Ovary (tissue), 9 donors: ENCODE measurements around the gene TMPRSS7. TPM values are rescaled to one million over a fixed set of nuclear protein-coding genes. Genes with fewer than 3 reads are reported as not detected.

Experiments used
- DNase-seq, 5 donors: peaks; one replicate each; pipeline ENCODE4 v3.0.0-alpha.2; 2019 to 2020
- H3K27ac ChIP-seq, 2 donors: fragments of 200-600 bp; one replicate each; pipeline versions ENCODE4 v1.5.1 to v1.8.0; 2019 to 2022
- H3K27me3 ChIP-seq: fragments of 200-600 bp; one replicate; pipeline ENCODE4 v1.8.0; 2022
- H3K36me3 ChIP-seq: fragments of 200-600 bp; sonication (generic); one replicate; pipeline ENCODE4 v1.5.1; 2019
- H3K4me1 ChIP-seq: one replicate; pipeline ENCODE4 v1.8.1; 2013; ENCODE audit warnings: mild to moderate bottlenecking, moderate library complexity; ENCODE audit not compliant: insufficient read depth
- H3K4me3 ChIP-seq: fragments of 200-600 bp; sonication (generic); one replicate; pipeline ENCODE4 v1.5.1; 2017
- H3K9me3 ChIP-seq, 2 donors: fragments of 200-600 bp in 1 of 2; sonication (generic) in 1 of 2; one replicate each; pipeline versions ENCODE4 v1.5.1 to v1.8.1; 2013 to 2019; ENCODE audit warnings: mild to moderate bottlenecking in 1 of 2, moderate library complexity in 1 of 2
- CTCF ChIP-seq, 3 donors: fragments of 450-650 bp in 2 of 3; fragments of 200-600 bp in 1 of 3; IDR thresholded peaks; one replicate each; pipeline versions ENCODE4 v1.5.1 to v1.8.0; 2016 to 2022; ENCODE audit warnings: antibody characterized with exemption in 3 of 3, mild to moderate bottlenecking in 1 of 3
- EP300 ChIP-seq: sonication (generic); formaldehyde crosslinking; IDR thresholded peaks from one replicate; pipeline ENCODE4 v1.6.1; 2017; ENCODE audit warnings: antibody characterized with exemption
- POLR2A ChIP-seq: fragments of 450-650 bp; IDR thresholded peaks from one replicate; pipeline ENCODE4 v1.6.1; 2017; ENCODE audit warnings: antibody characterized with exemption, mild to moderate bottlenecking, moderate library complexity
- WGBS, 3 donors: extraction: QIAGEN DNeasy Blood & Tissue Kit in 1 of 3; methylation state at CpG; one replicate each; pipeline versions ENCODE4 v1.1.5 to v1.1.7; 2013 to 2017; 5-methylcytosine and 5-hydroxymethylcytosine counted together
- intact Hi-C, 4 donors: fragments of 100-400 bp; cut with DNase I; formaldehyde crosslinking; loops; one replicate each; pipeline versions ENCODE4 v1.11.0 to v1.15.1; 2022 to 2023
- polyA plus RNA-seq, 2 donors: library from polyadenylated mRNA; stranded (reverse); fragments of 200-250 nt in 1 of 2; fragments of 350-450 nt in 1 of 2; fragmentation: Illumina TruSeq in 1 of 2; extraction: RNeasy Lipid Tissue Mini Kit (QIAGEN cat#74804) in 1 of 2; gene quantifications; one replicate each; pipeline ENCODE4 v1.2.3, GENCODE V29; 2013 to 2014
- total RNA-seq, 7 donors: library from RNA; depleted of rRNA in 2 of 7; stranded (reverse); fragments of >200 nt in 2 of 7; fragmentation: NEBNext Ultra II Directional in 3 of 7; extraction: Animal tissue kit (Norgen Biotek cat#: 25700) in 3 of 7; gene quantifications; one replicate each; pipeline versions ENCODE4 v1.1.0 to v1.2.4, GENCODE V29; 2016 to 2023
- donor health status: DM: no; HTN: no; CAD: no; lungs with moderate emphysema.
- donor health status: DM: no; HTN: no; CAD: no.
- donor health status: Bipolar disorder and iron deficiency.
- donor health status: DM: yes; HTN: yes; CAD: no.
- donor health status: DM: no; HTN: no; CAD: no.
- donor health status: DM: yes; HTN: yes; CAD: no.

Gene TMPRSS7
- total and polyA plus RNA-seq, 9 donors, result 0.34 TPM; not detected in 8

DNA sequence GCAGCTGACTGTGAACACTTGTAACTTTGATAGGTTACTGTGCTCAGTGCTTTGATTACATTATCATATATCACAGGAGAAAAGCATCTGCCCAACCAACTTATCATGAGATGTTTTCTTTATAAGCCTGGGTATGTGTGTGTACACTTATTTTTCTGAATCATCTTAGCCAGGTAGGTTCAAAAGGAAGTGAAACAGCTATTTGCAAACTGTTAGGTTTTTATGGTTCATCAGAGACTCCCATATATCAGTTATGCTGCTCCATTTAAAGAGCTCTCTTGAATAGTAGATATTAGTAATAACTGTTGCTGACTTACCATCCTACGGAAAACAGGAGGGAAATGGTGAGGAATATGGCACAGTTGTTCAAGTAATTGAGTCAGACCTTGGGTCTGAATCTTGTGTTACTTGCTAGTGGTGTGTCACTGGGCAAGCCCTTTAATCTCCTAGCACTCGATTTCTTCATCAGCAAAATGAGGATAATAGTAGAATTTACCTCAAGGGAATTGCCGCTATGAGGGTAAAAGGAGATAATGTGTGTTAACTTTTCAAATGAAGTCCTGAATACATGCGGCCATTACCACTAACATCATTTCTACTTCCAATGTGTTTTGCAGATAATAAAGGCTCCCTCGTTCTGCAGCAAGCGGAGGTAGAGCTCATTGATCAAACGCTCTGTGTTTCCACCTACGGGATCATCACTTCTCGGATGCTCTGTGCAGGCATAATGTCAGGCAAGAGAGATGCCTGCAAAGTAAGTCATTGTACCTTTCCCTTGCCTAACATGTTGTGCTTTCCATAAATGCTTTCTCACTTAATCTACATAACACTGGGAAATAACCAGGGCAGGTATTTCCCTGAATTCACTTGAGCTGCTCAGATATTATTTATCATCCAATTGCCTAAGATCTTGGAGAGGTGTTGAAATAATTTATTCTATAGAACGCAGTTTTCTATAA, 43.9 kb downstream of the TMPRSS7 start:
- Histone ChIP-seq H3K36me3 (no peaks in the 10 kb centered on the region), H3K27ac (no peak overlapping the region), H3K4me1 (no peaks in the 10 kb centered on the region), H3K4me3 (no peak overlapping the region), H3K9me3 (no peaks in the 10 kb centered on the region), H3K27me3 (no peaks in the 10 kb centered on the region)
- no peak for TF ChIP-seq EP300
- TF ChIP-seq POLR2A, result no peak
- TF ChIP-seq CTCF (IDR thresholded peaks at IDR 0.05), result no peak
- no peak for DNase-seq
- 83 to 86% (median 83%) methylated on average over 10 of the region's 10 CpGs for WGBS, 3 donors
- intact Hi-C loops, result no loop called here

DNA sequence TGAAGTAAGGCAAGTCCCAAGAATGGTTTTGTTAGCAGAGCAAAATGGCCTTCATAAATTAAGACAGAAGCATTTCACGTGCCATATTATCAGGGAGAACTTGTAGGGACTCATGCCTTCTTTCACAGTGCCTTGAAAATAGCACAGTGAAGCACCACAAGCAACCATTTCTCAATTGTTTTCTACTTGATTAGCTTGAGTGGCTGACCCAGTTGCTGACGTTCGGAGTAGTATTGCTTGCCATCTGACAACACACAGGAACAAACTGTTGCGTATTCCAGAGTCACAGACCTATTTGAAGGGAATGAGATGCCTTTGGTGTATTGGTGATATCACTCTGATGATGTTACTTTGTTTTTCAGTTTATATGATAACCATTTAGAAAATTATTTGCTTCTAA, 48.7 kb downstream of the TMPRSS7 start:
- intact Hi-C loops, result no loop called here
- TF ChIP-seq CTCF (IDR thresholded peaks at IDR 0.05) (no peak), POLR2A (no peak), EP300 (no peak)
- H3K36me3 ChIP-seq, result no peaks in the 10 kb centered on the region

DNA sequence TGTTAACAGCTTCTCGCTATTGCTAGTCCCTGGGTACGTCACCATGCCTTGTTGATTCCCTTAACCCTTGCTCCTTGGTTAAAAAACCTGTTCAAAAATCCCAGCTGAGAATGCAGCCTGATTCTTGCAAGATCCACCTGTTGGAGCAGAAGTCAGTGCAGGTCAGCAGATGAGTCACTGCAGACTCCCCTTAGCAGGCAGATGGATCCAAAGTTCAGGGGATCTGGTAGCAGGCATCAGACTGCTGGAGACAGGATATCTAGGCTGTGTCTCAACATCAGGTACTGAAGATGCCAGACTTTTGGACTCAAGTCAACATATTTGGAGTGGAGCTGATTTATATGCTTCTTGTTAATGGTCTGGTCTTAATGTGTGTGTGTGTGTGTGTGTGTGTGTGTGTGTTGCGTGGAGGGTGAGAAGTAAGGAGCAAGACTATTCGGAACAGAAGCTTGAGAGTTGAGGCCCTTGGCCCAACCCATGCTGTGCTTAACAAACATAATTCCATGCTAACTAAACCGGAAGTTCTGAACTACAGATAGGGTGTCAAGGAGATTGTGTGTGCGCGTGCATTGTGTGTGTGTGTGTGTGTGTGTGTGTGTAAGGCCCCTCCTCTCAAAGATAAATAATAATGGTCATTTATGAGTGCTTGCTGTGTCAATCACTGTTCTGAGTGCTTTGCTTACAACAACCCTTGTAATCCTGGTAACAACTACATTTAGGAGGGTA, 50.6 kb downstream of the TMPRSS7 start:
- no peaks in the 10 kb centered on the region for H3K9me3 ChIP-seq

More for the DNA sequence above, 48.7 kb downstream of the TMPRSS7 start:
- H3K27me3 ChIP-seq, result no peaks in the 10 kb centered on the region
- DNase-seq, result no peak
- H3K4me1 ChIP-seq, result no peaks in the 10 kb centered on the region
- no peak overlapping the region for H3K27ac ChIP-seq
- 84 to 91% (median 84%) methylated on average over 4 of the region's 4 CpGs for WGBS, 3 donors
- H3K9me3 ChIP-seq, result no peaks in the 10 kb centered on the region
- no peak overlapping the region for H3K4me3 ChIP-seq

More for the DNA sequence above, 50.6 kb downstream of the TMPRSS7 start:
- intact Hi-C loops, result no loop called here
- no peak for TF ChIP-seq CTCF (IDR thresholded peaks at IDR 0.05)
- TF ChIP-seq POLR2A, result no peak
- TF ChIP-seq EP300, result no peak
- no peak overlapping the region for H3K4me3 ChIP-seq
- no peak for DNase-seq
- WGBS, 3 donors, result 89 to 91% (median 91%) methylated on average over 7 of the region's 7 CpGs
- no peaks in the 10 kb centered on the region for H3K36me3 ChIP-seq
- no peaks in the 10 kb centered on the region for H3K27me3 ChIP-seq
- H3K27ac ChIP-seq, result no peak overlapping the region
- H3K4me1 ChIP-seq, result no peaks in the 10 kb centered on the region
